Articular chondrocyte of knee joint (primary cell): ENCODE results near the gene EPHB1. TPM values are rescaled to one million over a fixed set of nuclear protein-coding genes. Genes with fewer than 3 reads are reported as not detected.

Source experiments
- small RNA-seq: library from RNA; depleted of rRNA; stranded (forward); fragments of <200 nt; gene quantifications from one replicate; pipeline ENCODE3, GENCODE V24; 2012
- total RNA-seq: library from RNA; depleted of rRNA; stranded (reverse); fragments of >200 nt; gene quantifications from 2 replicates; pipeline ENCODE4 v1.2.3, GENCODE V29; 2012

The EPHB1 gene
- 0.52 and 0.54 TPM in 2 replicates for total RNA-seq

DNA sequence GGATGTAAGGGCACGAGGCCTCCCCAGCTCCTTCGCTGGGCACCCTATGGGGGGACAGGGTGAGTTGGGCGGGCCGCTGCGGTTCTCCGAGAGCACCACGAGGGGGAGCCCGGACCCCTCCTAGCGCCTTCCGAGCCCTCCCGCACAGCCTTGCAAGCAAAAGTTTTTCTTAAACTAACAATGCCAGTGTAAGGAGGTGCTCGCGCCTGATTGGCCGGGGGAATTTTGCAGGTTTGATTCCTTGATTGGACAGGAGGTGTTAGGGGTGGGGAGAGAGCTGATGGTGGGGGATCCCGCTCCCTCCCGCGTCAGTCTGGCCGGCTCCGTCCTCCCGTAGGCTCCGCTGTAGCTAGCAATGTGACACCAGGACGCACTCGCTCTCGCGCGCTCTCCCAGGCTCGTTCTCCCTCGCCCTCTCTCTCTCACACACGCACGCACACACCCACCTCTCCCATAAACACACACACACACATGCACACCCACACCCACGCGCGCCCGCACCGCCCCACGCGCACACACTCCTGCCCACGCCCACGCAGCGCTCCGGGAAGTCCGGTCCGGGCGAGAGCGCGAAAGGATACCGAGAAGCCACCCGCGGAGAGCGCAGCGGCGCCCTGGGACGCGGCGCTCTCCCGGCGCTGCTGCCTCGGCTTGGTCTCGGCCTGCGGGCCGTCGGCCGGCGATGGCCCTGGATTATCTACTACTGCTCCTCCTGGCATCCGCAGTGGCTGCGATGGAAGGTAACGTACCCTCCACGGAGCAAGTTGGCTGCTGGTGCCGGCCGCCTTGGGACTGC lies at the start of gene EPHB1:
EPHB1 (plus strand) TSS at position 311 of the 796 bp plus-strand sequence.

Small RNA genes lying within 50 kb of the gene (small RNA-seq; reads per million reads assigned to genes)
- gene RNA5SP141 (0.27 reads per million), gene RNU6-1174P (not detected)

Other genes with a start within 250 kb of the EPHB1 start
- 4.8 and 6.4 TPM in 2 replicates for gene KY, start 144.2 kb upstream of the EPHB1 start, total RNA-seq